SK-N-SH (cell line): ENCODE results near the gene CAMK1.

ENCODE experiments used
- CTCF ChIP-seq: fragments of 200-600 bp; sonication (generic); IDR thresholded peaks from 2 replicates; pipeline ENCODE4 v1.6.1; 2017; ENCODE audit warnings: antibody characterized with exemption, mild to moderate bottlenecking, moderate library complexity
- ELF1 ChIP-seq: IDR thresholded peaks from 2 replicates; pipeline ENCODE4 v1.4.0; 2012
- EZH2phosphoT487 ChIP-seq: fragments of 200-600 bp; sonication (generic); IDR thresholded peaks from 2 replicates; pipeline ENCODE4 v1.6.1; 2017; ENCODE audit warnings: low read depth, mixed run types, mild to moderate bottlenecking, antibody characterized with exemption, moderate library complexity, borderline replicate concordance
- NRF1 ChIP-seq: IDR thresholded peaks from 2 replicates; pipeline ENCODE4 v1.6.1; 2012; ENCODE audit warnings: low read depth, mild to moderate bottlenecking, low read length
- POLR2AphosphoS5 ChIP-seq: IDR thresholded peaks from 2 replicates; pipeline ENCODE4 v1.6.1; 2012; ENCODE audit warnings: low read depth, low read length
- RCOR1 ChIP-seq: fragments of 150-350 bp; IDR thresholded peaks from 2 replicates; pipeline ENCODE4 v1.6.1; 2017; ENCODE audit warnings: antibody characterized with exemption, low read length
- REST ChIP-seq: IDR thresholded peaks from 2 replicates; pipeline ENCODE4 v1.6.1; 2012; ENCODE audit warnings: mild to moderate bottlenecking, low read depth, low read length, moderate library complexity
- SMC3 ChIP-seq: IDR thresholded peaks from 2 replicates; pipeline ENCODE4 v1.6.1; 2012; ENCODE audit warnings: low read depth, low read length, improper control_type of control experiment

GRCh38 chr3:9767418-9767817, 2.3 kb downstream of the CAMK1 start:
- TF ChIP-seq POLR2AphosphoS5 (no peak), CTCF (no peak), ELF1 (no peak), SMC3 (no peak), REST (no peak), NRF1 (no peak), EZH2phosphoT487 (no peak), RCOR1 (no peak)
